HepG2 (cell line): ENCODE results near the gene CCSER2. TPM values are rescaled to one million over a fixed set of nuclear protein-coding genes. Genes with fewer than 3 reads are reported as not detected.

Source experiments
- GATA4 ChIP-seq: sonication (generic); IDR thresholded peaks from 2 replicates; pipeline ENCODE4 v1.6.1; 2016; ENCODE audit warnings: antibody characterized with exemption, low read depth, borderline replicate concordance
- HES4 ChIP-seq: sonication (generic); formaldehyde crosslinking; IDR thresholded peaks from 2 replicates; pipeline ENCODE4 v1.9.0; 2021; ENCODE audit warnings: mild to moderate bottlenecking, missing genetic modification reagents, borderline replicate concordance
- MXI1 ChIP-seq: IDR thresholded peaks from 3 replicates; pipeline ENCODE4 v1.6.1; 2012; ENCODE audit warnings: low read depth, low read length, inconsistent platforms, borderline replicate concordance
- NFIB ChIP-seq: sonication (generic); formaldehyde crosslinking; IDR thresholded peaks from 2 replicates; pipeline ENCODE4 v1.9.0; 2021; ENCODE audit warnings: missing genetic modification reagents, mild to moderate bottlenecking, borderline replicate concordance
- RFX3 ChIP-seq: IDR thresholded peaks from 2 replicates; pipeline ENCODE4 v1.6.1; 2016; ENCODE audit warnings: missing biosample characterization, missing genetic modification reagents
- TRIM24 ChIP-seq: sonication (generic); formaldehyde crosslinking; IDR thresholded peaks from 2 replicates; pipeline ENCODE4 v1.8.0; 2022; ENCODE audit warnings: mild to moderate bottlenecking, missing genetic modification reagents
- ZFYVE20 ChIP-seq: sonication (generic); formaldehyde crosslinking; IDR thresholded peaks from 2 replicates; pipeline ENCODE4 v1.8.0; 2023; ENCODE audit warnings: low read depth, mild to moderate bottlenecking, moderate library complexity, missing genetic modification reagents, borderline replicate concordance
- ZKSCAN1 ChIP-seq: fragments of 150-350 bp; IDR thresholded peaks from 2 replicates; pipeline ENCODE4 v1.6.1; 2014; ENCODE audit warnings: low read length
- ZNF484 ChIP-seq: sonication (generic); formaldehyde crosslinking; IDR thresholded peaks from 2 replicates; pipeline ENCODE4 v1.5.1; 2020; ENCODE audit warnings: mild to moderate bottlenecking, low read depth, missing genetic modification reagents, borderline replicate concordance
- ZNF607 ChIP-seq: sonication (generic); formaldehyde crosslinking; IDR thresholded peaks from 2 replicates; pipeline ENCODE4 v1.5.1; 2020; ENCODE audit warnings: missing genetic modification reagents, mild to moderate bottlenecking, borderline replicate concordance
- ZNF839 ChIP-seq: sonication (generic); formaldehyde crosslinking; IDR thresholded peaks from 2 replicates; pipeline ENCODE4 v1.4.0; 2020; ENCODE audit warnings: missing genetic modification reagents, mild to moderate bottlenecking, borderline replicate concordance
- polyA plus RNA-seq, 8 experiments: library from polyadenylated mRNA; depleted of rRNA in 3 of 8; stranded (reverse) in 7 of 8; unstranded in 1 of 8; fragments of >200 nt; fragmentation: Illumina TruSeq in 4 of 8; extraction: Trizol in 4 of 8; gene quantifications; 2 replicates each; pipeline versions ENCODE4 v1.2.1 to v1.2.3, GENCODE V29; 2011 to 2016; ENCODE audit warnings: low read depth in 4 of 8, missing spikeins in 1 of 8, mixed read lengths in 1 of 8; ENCODE audit not compliant: insufficient read depth in 1 of 8
- total RNA-seq, 5 experiments: library from RNA; depleted of rRNA; stranded (reverse); fragments of >200 nt; fragmentation: Illumina TruSeq; extraction: Trizol; gene quantifications; 2 replicates each; pipeline ENCODE4 v1.2.3, GENCODE V29; 2016; ENCODE audit warnings: low read depth in 1 of 5
- TF ChIP-seq, protein P1 (sequence below): sonication (generic); formaldehyde crosslinking; IDR thresholded peaks from 2 replicates; pipeline ENCODE4 v1.9.0; 2021; ENCODE audit warnings: missing genetic modification reagents, mild to moderate bottlenecking, borderline replicate concordance
- TF ChIP-seq, protein P2 (sequence below): sonication (generic); formaldehyde crosslinking; IDR thresholded peaks from 2 replicates; pipeline ENCODE4 v1.4.0; 2020; ENCODE audit warnings: missing genetic modification reagents
- TF ChIP-seq, protein P3 (sequence below): sonication (generic); formaldehyde crosslinking; IDR thresholded peaks from 2 replicates; pipeline ENCODE4 v1.5.0; 2020; ENCODE audit warnings: missing genetic modification reagents, mild to moderate bottlenecking, borderline replicate concordance
- TF ChIP-seq, protein P4 (sequence below): sonication (generic); formaldehyde crosslinking; IDR thresholded peaks from 2 replicates; pipeline ENCODE4 v1.5.0; 2020; ENCODE audit warnings: mild to moderate bottlenecking, missing genetic modification reagents, moderate library complexity
- TF ChIP-seq, protein P5 (sequence below): sonication (generic); formaldehyde crosslinking; IDR thresholded peaks from 2 replicates; pipeline ENCODE4 v1.4.0; 2020; ENCODE audit warnings: low read depth, mild to moderate bottlenecking, missing genetic modification reagents
- TF ChIP-seq, protein P6 (sequence below): sonication (generic); formaldehyde crosslinking; IDR thresholded peaks from 2 replicates; pipeline ENCODE4 v1.4.0; 2020; ENCODE audit warnings: missing genetic modification reagents, borderline replicate concordance
- TF ChIP-seq, protein P7 (sequence below): sonication (generic); formaldehyde crosslinking; IDR thresholded peaks from 2 replicates; pipeline ENCODE4 v1.4.0; 2020; ENCODE audit warnings: missing genetic modification reagents

The CCSER2 gene
- total and polyA plus RNA-seq, 2 of the 13 experiments (the other 11 are each of a cell fraction or from before 2014, with no cell fraction given), result 13.3 to 17.2 TPM

DNA sequence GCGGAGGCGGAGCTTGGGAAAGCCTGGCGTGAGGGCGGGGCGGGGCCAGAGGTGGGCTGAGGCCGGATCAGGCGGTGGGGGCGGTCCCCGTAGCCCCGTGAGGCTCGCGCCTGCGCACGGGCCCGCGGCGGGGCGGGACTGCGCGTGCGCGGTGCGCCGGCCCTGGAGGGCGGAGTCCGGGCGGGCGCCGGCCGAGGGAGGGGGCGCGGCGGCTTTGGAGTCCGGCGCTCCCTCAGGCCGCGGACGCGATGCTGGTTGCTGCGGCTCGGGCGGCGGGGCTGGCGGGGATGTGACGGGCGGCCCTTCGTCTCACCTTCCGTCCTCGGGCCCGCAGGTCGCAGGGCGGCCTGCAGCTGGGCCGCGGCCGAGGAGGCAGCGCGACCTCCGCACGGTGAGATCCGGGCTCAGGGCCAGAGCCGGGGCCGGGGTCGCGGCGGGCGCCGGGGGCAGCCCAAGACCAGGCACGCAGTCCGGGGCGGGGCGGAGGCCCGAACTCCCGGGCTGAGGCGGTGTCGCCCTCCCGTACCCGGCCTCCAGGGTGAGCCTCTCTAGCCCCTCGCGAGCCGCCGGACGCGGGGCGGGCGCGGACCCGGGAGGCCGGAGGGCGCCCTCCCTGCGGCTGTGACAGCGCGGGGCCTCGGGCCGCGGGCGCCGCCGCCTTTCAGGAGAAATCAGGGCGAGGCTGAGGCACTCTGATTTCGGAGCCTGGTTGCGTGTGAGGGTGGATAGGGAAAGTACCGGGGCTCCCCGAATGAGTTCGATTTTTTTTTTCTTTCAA lies at the start of gene CCSER2 (continued):
- TF ChIP-seq, protein P1, sequence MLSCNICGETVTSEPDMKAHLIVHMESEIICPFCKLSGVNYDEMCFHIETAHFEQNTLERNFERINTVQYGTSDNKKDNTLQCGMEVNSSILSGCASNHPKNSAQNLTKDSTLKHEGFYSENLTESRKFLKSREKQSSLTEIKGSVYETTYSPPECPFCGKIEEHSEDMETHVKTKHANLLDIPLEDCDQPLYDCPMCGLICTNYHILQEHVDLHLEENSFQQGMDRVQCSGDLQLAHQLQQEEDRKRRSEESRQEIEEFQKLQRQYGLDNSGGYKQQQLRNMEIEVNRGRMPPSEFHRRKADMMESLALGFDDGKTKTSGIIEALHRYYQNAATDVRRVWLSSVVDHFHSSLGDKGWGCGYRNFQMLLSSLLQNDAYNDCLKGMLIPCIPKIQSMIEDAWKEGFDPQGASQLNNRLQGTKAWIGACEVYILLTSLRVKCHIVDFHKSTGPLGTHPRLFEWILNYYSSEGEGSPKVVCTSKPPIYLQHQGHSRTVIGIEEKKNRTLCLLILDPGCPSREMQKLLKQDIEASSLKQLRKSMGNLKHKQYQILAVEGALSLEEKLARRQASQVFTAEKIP (CRISPR knock-in tag), result no peak
- 0 out of 2 replicates have a peak, but pooled peaks have one; percentile 50 for TF ChIP-seq ZNF607
- no peak for TF ChIP-seq ZNF839
- TF ChIP-seq MXI1, result peak; percentile 11; the same call in 1 of the 3 replicates
- no peak for TF ChIP-seq ZKSCAN1
- no peak for TF ChIP-seq GATA4
- TF ChIP-seq, protein P2, sequence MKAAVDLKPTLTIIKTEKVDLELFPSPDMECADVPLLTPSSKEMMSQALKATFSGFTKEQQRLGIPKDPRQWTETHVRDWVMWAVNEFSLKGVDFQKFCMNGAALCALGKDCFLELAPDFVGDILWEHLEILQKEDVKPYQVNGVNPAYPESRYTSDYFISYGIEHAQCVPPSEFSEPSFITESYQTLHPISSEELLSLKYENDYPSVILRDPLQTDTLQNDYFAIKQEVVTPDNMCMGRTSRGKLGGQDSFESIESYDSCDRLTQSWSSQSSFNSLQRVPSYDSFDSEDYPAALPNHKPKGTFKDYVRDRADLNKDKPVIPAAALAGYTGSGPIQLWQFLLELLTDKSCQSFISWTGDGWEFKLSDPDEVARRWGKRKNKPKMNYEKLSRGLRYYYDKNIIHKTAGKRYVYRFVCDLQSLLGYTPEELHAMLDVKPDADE (CRISPR knock-in tag), result no peak
- TF ChIP-seq, protein P3, sequence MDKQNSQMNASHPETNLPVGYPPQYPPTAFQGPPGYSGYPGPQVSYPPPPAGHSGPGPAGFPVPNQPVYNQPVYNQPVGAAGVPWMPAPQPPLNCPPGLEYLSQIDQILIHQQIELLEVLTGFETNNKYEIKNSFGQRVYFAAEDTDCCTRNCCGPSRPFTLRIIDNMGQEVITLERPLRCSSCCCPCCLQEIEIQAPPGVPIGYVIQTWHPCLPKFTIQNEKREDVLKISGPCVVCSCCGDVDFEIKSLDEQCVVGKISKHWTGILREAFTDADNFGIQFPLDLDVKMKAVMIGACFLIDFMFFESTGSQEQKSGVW (CRISPR knock-in tag), result no peak
- TF ChIP-seq, protein P4, sequence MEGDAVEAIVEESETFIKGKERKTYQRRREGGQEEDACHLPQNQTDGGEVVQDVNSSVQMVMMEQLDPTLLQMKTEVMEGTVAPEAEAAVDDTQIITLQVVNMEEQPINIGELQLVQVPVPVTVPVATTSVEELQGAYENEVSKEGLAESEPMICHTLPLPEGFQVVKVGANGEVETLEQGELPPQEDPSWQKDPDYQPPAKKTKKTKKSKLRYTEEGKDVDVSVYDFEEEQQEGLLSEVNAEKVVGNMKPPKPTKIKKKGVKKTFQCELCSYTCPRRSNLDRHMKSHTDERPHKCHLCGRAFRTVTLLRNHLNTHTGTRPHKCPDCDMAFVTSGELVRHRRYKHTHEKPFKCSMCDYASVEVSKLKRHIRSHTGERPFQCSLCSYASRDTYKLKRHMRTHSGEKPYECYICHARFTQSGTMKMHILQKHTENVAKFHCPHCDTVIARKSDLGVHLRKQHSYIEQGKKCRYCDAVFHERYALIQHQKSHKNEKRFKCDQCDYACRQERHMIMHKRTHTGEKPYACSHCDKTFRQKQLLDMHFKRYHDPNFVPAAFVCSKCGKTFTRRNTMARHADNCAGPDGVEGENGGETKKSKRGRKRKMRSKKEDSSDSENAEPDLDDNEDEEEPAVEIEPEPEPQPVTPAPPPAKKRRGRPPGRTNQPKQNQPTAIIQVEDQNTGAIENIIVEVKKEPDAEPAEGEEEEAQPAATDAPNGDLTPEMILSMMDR (CRISPR knock-in tag), result no peak
- TF ChIP-seq, protein P5, sequence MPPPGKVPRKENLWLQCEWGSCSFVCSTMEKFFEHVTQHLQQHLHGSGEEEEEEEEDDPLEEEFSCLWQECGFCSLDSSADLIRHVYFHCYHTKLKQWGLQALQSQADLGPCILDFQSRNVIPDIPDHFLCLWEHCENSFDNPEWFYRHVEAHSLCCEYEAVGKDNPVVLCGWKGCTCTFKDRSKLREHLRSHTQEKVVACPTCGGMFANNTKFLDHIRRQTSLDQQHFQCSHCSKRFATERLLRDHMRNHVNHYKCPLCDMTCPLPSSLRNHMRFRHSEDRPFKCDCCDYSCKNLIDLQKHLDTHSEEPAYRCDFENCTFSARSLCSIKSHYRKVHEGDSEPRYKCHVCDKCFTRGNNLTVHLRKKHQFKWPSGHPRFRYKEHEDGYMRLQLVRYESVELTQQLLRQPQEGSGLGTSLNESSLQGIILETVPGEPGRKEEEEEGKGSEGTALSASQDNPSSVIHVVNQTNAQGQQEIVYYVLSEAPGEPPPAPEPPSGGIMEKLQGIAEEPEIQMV, result peak; percentile 96
- TF ChIP-seq RFX3, result no peak
- peak; percentile 37; the same call in 1 of the 2 replicates for TF ChIP-seq ZFYVE20
- TF ChIP-seq, protein P6, sequence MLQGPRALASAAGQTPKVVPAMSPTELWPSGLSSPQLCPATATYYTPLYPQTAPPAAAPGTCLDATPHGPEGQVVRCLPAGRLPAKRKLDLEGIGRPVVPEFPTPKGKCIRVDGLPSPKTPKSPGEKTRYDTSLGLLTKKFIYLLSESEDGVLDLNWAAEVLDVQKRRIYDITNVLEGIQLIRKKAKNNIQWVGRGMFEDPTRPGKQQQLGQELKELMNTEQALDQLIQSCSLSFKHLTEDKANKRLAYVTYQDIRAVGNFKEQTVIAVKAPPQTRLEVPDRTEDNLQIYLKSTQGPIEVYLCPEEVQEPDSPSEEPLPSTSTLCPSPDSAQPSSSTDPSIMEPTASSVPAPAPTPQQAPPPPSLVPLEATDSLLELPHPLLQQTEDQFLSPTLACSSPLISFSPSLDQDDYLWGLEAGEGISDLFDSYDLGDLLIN (CRISPR knock-in tag), result no peak
- TF ChIP-seq ZNF484 (CRISPR knock-in tag), result no peak
- TF ChIP-seq TRIM24, result no peak
- peak; percentile 93 for TF ChIP-seq HES4 (CRISPR knock-in tag)
- TF ChIP-seq, protein P7, sequence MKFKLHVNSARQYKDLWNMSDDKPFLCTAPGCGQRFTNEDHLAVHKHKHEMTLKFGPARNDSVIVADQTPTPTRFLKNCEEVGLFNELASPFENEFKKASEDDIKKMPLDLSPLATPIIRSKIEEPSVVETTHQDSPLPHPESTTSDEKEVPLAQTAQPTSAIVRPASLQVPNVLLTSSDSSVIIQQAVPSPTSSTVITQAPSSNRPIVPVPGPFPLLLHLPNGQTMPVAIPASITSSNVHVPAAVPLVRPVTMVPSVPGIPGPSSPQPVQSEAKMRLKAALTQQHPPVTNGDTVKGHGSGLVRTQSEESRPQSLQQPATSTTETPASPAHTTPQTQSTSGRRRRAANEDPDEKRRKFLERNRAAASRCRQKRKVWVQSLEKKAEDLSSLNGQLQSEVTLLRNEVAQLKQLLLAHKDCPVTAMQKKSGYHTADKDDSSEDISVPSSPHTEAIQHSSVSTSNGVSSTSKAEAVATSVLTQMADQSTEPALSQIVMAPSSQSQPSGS (CRISPR knock-in tag), result no peak
- no peak for TF ChIP-seq NFIB (CRISPR knock-in tag)
